Measurements from ENCODE around the gene MFSD1.

The MFSD1 gene

DNA sequence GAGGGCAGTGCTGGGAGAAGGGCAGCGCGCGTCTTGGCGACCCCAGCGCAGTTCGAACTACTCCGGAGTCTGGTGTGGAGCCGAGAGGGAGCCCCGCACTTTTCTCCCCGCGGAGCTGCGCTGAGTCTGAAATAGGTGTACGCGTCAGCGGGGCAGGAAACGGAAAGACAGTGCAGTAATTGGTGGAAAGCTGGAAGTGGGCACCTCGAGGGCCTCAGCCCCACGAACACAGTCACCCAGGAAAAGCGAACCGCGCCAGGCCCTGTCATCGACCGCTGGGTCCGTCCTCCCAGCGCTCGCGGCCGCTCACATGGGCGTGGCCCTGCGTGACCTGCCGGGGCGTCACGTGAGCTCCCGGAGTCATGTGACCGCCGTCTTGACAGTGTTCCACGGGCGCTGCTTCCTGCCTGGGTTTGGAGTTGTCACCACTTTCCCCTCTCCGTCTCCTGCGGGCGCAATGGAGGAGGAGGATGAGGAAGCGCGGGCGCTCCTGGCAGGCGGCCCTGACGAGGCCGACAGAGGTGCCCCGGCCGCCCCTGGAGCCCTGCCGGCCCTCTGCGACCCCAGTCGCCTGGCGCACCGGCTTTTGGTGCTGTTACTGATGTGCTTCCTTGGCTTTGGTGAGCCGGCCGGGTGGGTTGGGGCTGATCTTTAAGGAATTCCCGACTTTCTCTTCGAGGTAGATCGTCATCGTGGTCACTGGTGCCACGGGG lies at the start of gene MFSD1:
Gene MFSD1, plus strand, starts transcription at position 359 of the 713 bp plus-strand sequence. Its CDS starts 99 bp downstream, at position 458.
- DNase-seq, result peak; percentile 96

DNA sequence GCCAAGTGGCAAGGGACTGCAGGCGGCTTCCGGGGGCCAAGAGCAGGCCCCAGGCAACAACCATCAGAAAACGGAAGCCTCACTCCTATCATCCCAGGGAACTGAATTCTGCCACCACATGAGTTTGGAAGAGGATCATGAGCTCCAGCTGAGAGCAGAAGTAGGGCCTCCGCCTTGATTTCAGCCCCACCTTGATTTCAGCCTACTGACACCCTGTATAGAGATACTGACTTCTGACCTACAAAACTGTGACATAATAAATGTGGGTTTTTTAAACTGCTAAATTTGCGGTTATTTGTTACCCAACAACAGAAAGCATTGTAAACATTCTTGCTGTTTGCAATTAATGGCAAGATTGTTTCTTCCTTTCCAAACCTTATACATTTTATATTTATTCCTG lies 48.0 kb upstream of the MFSD1 start:
- DNase-seq, result no peak

GRCh38 chr3:158755421-158755820 lies 46.4 kb upstream of the MFSD1 start:
- no peak for DNase-seq

DNA sequence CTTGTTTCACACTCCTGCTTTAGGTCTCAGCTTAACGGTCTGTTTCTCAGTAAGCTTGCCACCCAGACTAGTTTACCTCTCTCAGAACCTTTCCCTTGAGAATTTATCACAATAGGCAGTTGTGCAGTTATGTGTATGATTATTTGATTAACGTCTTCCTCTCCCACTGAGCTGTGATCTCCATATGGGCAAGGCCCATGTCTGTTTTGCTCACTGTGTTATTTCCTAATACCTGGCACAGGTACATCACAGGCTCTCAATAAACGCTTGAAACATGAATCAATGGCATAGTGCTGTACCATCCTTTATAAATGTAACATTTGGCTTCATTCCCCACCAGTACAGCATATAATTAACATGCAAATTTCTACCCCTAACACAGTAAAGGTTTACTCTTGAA lies 40.5 kb upstream of the MFSD1 start:
- no peak for DNase-seq

DNA sequence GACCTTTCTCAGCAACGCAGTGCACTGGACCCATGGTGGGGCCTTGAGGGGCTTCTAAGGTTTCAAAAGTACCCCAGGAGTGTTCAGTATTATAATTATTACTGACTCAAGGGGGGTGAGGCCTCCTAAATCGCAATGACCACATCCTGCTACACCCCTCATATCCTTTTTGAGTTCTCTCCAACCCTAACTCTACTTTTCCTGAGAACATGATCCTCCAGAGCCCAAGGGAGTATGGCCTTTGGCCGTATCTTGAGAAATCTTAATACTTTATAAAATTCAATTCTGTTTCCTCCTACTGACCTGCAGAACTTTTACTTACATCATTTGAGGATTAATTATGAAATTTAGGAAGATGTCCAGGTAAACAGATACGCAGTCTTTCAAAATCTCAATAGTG lies 39.2 kb upstream of the MFSD1 start:
- no peak for DNase-seq

GRCh38 chr3:158763421-158763820 lies 38.4 kb upstream of the MFSD1 start:
- DNase-seq, result no peak

- no peak for DNase-seq
Observed at GRCh38 chr3:158765518-158766205, 36.2 kb upstream of the MFSD1 start.

GRCh38 chr3:158766364-158766763 lies 35.5 kb upstream of the MFSD1 start:
- no peak for DNase-seq

- DNase-seq, result no peak
Observed at GRCh38 chr3:158768361-158768787, 33.5 kb upstream of the MFSD1 start.

GRCh38 chr3:158768881-158769543 lies 32.8 kb upstream of the MFSD1 start:
- DNase-seq, result no peak

DNA sequence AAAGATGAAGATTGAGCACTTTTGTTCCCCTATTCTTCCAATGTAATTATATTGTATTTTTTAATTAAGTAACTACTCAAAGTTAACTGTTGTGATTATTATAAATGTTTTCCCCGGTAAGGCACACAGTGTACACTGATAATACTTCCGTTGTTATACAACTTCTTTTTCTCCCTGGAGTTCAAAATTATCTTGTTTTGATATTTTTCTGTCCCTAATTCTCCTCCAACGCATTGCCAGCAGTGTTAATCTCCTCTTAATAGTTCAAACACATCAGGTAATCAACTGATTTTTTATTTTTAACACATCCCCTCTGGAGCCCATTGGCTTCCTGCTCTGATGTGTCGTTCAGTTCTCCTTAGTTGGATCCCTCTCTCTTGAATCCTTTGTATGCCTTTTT lies 32.3 kb upstream of the MFSD1 start:
- DNase-seq, result no peak

DNA sequence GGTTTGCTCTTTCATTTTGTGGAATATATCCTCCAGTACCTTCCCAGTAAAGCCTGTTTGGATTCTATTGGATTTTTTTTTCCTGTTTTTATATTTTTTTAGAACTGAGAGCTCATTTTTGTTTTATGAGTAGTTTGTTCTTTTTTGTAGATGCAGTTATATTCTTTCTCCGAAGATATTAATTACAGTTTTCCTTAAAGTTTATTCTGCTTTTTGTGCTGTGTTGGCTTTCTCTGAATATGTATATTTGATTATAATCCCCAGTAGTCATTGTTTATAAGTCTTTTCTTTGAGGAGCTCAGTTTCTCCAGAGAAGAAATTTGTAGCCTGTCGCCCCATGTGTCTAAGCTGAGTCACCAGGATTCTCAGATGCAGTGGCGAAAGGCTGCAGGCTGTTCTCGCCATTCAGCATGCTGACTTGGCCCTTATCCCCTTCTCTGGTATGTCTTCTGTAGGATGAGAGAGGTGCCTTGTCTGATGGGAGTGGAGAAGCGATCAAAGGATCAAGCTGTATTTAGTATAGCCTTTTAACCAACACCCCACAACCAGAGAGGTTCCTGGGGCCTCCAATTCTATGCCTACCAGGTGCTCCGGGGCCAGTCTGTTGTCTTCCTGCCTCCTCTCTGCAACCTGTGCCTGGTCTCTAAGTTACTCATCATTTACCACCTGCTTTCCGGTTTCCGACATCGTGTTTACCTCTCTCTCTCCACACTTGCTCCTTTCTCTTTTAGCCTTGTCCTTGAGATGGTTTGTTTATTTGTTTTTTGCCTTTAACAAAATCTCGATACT lies 31.7 kb upstream of the MFSD1 start:
- no peak for DNase-seq

- no peak for DNase-seq
Observed at GRCh38 chr3:158770741-158771350, 31.0 kb upstream of the MFSD1 start.

DNA sequence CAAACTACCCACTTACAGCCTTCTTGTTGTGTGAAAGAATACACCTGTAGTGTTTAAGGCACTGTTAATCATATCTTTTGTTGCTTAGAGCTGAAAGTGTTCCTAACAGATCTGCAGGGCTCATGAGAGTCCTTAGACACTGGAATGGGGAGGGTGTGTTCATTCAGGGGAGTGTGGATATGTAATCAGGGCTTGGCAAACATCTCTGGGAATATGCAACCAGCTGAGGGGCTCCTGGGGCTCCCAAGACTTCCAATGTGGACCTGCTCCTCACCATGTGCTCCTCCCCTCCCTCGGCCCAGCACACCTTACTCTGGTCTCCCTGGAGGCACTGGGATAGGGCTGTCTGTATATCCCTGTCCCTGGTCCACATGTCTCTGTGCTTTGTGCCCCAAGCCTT lies 30.3 kb upstream of the MFSD1 start:
- no peak for DNase-seq

DNA sequence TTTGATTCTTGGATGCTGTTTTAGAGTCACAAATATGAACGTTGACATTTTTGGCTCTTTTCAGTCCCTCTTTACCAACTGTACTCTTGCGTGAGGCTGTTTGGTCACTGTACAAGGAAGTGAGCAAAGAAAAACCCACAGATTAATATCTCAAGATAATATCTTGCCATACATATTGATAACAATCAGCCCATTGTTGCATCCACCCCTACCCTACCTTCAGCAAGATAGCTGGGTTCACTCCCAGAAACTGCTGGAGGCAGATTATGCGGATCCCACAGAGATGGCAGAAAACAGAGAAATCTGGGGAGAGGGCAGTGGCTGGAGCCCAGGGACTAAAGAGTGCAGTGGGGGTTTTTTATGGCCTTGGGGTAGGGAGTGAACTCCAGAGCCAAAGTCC lies 29.9 kb upstream of the MFSD1 start:
- DNase-seq, result no peak

GRCh38 chr3:158773166-158773565 lies 28.7 kb upstream of the MFSD1 start:
- DNase-seq, result no peak

- no peak for DNase-seq
Observed at GRCh38 chr3:158773845-158774830, 27.7 kb upstream of the MFSD1 start.

DNA sequence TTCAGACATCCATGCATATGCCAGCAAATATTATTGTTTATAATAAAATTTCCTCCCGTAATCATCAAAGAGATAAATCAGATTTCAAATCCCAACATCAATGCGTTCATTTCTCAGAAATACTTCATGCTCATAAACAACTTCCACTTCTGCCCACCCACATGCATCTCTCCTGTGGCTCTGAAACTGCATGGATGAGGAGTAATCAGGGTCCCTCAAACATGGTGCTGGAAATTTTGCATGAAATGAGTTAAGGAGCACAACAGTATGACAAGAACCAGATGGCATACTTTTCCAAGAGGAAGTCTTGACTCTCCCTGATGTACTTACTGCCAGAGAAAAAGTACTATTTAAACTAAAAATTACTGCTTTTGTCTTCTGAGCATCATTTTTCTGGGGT lies 26.9 kb upstream of the MFSD1 start:
- no peak for DNase-seq

DNA sequence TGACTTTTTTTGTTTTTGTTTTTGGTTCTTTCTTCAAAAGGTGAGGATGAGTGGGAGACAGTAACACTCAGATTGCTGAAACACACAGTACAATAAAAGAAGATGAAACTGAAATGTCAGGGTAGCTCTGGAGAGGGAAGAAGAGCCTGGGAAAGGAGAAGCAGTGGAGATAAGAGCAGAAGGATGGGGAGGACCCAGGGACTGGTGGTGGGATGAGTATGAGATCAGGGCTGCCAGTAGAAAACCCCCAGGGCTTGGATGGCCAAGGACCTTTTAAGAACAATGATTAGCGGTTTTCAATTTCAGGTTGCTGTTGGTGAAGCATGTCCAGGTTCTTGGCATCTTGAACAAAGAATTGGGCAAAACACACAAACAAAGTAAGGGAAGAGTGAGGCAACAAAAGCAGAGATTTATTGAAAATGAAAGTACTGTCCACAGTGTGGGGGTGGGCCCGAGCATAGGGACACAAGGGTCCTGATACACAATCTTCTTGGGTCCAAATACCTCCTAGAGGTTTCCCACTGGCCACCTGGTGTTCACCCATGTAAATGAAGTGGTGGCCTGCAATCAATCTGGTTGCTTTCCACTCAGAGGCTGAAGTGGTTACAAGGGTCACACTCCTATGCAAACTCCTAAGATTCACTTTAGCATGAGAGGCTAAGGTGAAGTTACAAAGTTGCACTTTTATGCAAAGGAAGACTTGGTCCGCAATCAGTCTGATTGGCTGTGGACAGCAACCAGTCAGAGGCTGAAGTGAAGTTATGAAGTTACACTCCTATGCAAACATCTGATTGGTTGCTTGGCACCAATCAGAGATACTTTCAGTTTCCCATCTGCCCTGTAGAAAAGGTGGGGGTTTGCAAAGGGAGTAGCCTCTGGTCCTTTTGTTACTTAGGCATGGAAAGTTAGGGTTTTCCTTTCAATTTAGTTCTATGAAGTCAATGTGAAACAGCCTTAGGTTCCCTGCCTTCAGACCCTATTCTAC lies 26.1 kb upstream of the MFSD1 start:
- no peak for DNase-seq

- DNase-seq, result no peak
Observed at GRCh38 chr3:158776531-158776930, 25.3 kb upstream of the MFSD1 start.
